ENCODE results near the gene RBFOX1. TPM values are rescaled to one million over a fixed set of nuclear protein-coding genes. Genes with fewer than 3 reads are reported as not detected.

The RBFOX1 gene
- total RNA-seq, 1 experiment from 2014 or later: not detected

- Histone ChIP-seq H3K4me3 (no peak overlapping the region), H3K27me3 (no peaks in the 10 kb centered on the region; the same call in 1 of the 2 replicates), H3K9me3 (no peaks in the 10 kb centered on the region), H3K36me3 (no peaks in the 10 kb centered on the region)
- DNase-seq: no peak
Measured at GRCh38 chr16:7422036-7422888, 89.6 kb downstream of the RBFOX1 start.

DNA sequence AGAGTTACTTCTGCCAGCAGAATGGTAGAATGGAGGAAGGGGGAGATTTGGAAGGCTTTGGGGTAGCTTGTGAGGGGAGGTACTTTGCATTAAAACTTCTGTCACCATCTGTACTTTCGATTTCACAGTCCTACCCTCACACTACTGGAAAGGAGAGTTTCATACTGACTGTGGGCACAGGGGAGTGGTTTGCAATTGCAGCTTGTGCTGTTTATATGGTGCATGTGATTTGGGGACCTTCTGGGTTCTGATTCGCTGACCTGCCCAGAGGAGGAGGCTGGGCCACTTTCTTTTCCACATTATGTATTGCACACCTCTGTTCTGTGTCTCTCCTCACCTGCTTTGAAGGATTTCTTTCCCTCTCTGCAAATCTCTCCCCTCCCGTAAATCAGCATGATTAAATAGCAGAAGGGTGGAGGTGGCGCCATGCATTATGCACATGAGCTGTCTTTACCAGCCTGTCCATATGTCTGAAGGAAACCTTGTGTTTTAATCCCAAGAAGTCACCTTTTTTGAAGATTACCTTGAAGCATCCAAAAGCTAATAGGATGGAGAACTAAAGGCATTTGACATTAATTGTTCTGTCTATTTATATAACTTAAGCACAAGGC, 90.9 kb downstream of the RBFOX1 start:
- Histone ChIP-seq H3K4me3 (no peak overlapping the region), H3K36me3 (no peaks in the 10 kb centered on the region), H3K9me3 (no peaks in the 10 kb centered on the region), H3K27me3 (no peaks in the 10 kb centered on the region; the same call in 1 of the 2 replicates)
- no peak for DNase-seq

- Histone ChIP-seq H3K9me3 (no peaks in the 10 kb centered on the region), H3K27me3 (no peaks in the 10 kb centered on the region; the same call in 1 of the 2 replicates), H3K4me3 (no peak overlapping the region), H3K36me3 (no peaks in the 10 kb centered on the region)
- no peak for DNase-seq
Measured at GRCh38 chr16:7426161-7426560, 93.5 kb downstream of the RBFOX1 start.

DNA sequence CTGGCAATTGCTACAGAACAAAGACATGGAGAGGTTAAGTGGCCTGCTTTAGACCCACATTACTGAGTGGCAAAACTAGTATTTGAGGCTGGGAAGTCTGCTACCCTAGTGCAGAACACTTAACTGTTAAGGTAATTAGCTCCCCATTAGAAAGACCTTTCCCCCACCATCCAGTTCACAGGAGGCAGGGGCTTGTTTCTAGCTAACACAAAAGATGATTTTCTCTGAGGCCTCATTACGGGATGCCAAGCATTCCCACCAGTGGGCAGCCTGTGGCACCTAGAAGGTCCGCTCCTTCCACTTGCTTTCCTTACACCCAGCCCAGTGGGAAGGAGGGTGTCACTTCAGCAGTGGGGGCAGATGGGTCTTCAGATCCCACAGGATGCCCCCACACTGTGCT, 99.1 kb downstream of the RBFOX1 start:
- H3K4me3 ChIP-seq: no peak overlapping the region
- H3K9me3 ChIP-seq: no peaks in the 10 kb centered on the region
- no peaks in the 10 kb centered on the region for H3K27me3 ChIP-seq
- H3K36me3 ChIP-seq: no peaks in the 10 kb centered on the region
- DNase-seq: no peak

- H3K9me3 ChIP-seq: no peaks in the 10 kb centered on the region
- no peaks in the 10 kb centered on the region for H3K36me3 ChIP-seq
- DNase-seq: no peak
- no peaks in the 10 kb centered on the region for H3K27me3 ChIP-seq
- H3K4me3 ChIP-seq: no peak overlapping the region
Measured at GRCh38 chr16:7436306-7436705, 103.7 kb downstream of the RBFOX1 start.

DNA sequence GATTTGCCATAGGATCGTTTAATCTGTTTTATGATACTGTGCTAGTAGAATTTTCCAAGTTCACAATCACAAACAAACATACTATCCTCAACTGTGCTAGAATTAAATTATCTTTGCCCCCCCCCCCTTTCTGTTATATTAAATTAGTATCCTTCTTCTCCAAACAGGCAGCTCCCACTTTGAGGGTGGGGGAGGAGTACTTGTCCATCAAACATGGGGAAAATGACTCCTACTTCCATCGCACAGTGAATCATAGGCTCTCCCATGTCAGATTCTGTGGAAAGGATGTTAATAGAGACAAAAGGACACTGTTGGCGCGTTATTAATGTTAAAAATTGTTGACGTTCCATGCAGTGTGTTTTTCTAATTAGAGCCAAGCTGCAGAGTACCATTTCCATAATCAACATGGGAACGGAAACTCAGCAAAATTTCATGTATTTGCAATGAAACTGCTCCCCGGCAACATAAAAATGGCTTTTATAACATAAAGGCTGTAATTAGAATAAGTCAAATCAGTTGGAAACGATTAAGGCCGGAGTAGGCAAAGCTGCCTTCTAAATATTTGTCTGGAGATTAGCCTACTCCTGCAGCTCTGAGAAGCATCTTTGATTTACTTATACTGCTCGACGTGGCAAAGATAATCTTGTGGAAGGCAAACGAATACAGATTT, 104.6 kb downstream of the RBFOX1 start:
- no peak overlapping the region for H3K4me3 ChIP-seq
- H3K36me3 ChIP-seq: no peaks in the 10 kb centered on the region
- DNase-seq: no peak
- H3K9me3 ChIP-seq: no peaks in the 10 kb centered on the region
- H3K27me3 ChIP-seq: no peaks in the 10 kb centered on the region

DNA sequence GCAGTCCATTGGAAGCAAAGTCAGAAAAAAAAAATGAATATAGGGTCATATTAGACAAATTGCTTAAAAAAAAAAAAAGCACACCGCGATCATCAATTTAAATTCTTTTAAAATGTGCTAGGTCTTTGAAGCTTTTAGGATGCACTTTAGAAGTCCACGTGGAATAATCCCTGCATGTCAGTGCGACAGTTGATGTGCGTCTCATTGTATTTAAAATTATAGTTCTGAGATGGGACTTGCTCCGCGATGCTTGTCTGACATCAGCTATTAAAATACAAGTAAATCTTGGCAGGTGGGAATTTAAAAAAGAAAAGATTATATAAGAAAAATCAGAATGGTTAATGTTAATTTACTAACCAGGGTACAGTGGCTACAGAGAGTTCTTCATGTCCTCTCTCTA, 105.2 kb downstream of the RBFOX1 start:
- Histone ChIP-seq H3K36me3 (no peaks in the 10 kb centered on the region), H3K4me3 (no peak overlapping the region), H3K9me3 (no peaks in the 10 kb centered on the region), H3K27me3 (no peaks in the 10 kb centered on the region)
- DNase-seq: no peak

DNA sequence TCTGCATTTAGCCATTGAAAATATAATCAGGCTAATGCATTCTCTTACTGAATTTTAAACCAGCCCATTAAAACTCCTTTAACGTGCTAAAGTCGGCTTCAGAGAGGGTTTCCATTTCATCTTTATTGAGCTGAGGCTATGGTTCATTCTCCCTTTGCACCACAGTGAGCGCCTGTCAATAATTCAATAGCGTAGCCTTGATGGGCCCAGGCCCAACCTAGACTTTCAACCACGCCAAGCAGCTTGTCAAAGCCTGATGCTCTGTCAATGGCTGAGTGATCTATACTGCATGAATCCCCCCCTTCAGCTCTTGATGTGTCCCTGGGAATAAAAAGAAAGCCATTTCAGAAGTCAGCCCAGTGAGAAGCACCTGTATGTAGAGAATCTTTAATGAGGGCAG, 106.0 kb downstream of the RBFOX1 start:
- no peaks in the 10 kb centered on the region for H3K36me3 ChIP-seq
- H3K27me3 ChIP-seq: no peaks in the 10 kb centered on the region
- no peak overlapping the region for H3K4me3 ChIP-seq
- DNase-seq: no peak
- no peaks in the 10 kb centered on the region for H3K9me3 ChIP-seq

- no peak for DNase-seq
Measured at GRCh38 chr16:7439518-7439917, 106.9 kb downstream of the RBFOX1 start.

GRCh38 chr16:7440886-7441400, 108.3 kb downstream of the RBFOX1 start:
- no peak for DNase-seq
- Histone ChIP-seq H3K4me3 (no peak overlapping the region), H3K9me3 (no peaks in the 10 kb centered on the region), H3K36me3 (no peaks in the 10 kb centered on the region), H3K27me3 (no peaks in the 10 kb centered on the region)

More at GRCh38 chr16:7439518-7439917, 106.9 kb downstream of the RBFOX1 start:
- Histone ChIP-seq H3K27me3 (no peaks in the 10 kb centered on the region), H3K9me3 (no peaks in the 10 kb centered on the region), H3K36me3 (no peaks in the 10 kb centered on the region), H3K4me3 (no peak overlapping the region)

GRCh38 chr16:7442050-7442449, 109.4 kb downstream of the RBFOX1 start:
- DNase-seq: no peak
- Histone ChIP-seq H3K4me3 (no peak overlapping the region), H3K36me3 (no peaks in the 10 kb centered on the region), H3K27me3 (no peaks in the 10 kb centered on the region), H3K9me3 (no peaks in the 10 kb centered on the region)

- DNase-seq: no peak
- Histone ChIP-seq H3K4me3 (no peak overlapping the region), H3K27me3 (no peaks in the 10 kb centered on the region), H3K9me3 (no peaks in the 10 kb centered on the region), H3K36me3 (no peaks in the 10 kb centered on the region)
Measured at GRCh38 chr16:7443142-7443541, 110.5 kb downstream of the RBFOX1 start.

DNA sequence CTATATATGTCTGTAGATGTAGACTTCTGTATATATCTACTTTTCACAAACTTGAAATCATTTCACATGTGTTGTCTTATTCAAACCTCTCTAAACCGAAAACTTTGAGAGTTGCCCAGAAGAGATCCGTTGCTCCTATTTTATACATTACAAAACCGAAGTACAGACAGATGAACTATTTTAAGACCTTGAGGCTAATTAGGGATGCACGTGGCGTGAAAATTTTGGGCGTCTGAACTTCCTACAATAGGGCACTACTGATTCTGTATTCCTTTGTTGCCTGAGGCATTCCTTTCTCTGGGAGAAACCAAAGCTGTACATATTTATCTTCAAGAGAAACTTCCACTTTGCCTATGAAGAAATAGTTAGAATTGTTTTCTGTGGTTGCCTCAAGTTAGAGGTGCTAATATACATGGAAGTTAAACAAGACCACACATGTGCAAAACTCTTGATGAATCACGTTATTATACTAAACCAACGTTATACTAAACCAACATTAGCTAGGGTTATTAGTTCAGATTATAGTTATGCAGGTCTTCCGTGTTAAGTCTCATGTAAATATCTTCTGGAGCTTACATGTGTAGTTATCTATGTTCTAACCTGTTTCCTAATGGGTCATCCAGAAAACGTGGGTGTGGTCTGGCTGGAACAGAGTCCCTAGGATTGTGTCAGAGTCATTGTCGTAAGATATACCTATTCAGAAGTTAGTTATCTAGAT, 111.2 kb downstream of the RBFOX1 start:
- no peaks in the 10 kb centered on the region for H3K36me3 ChIP-seq
- H3K4me3 ChIP-seq: no peak overlapping the region
- no peaks in the 10 kb centered on the region for H3K27me3 ChIP-seq
- no peak for DNase-seq
- H3K9me3 ChIP-seq: no peaks in the 10 kb centered on the region

GRCh38 chr16:7449306-7449705, 116.7 kb downstream of the RBFOX1 start:
- no peak for DNase-seq
- Histone ChIP-seq H3K36me3 (no peaks in the 10 kb centered on the region), H3K4me3 (no peak overlapping the region), H3K27me3 (no peaks in the 10 kb centered on the region), H3K9me3 (no peaks in the 10 kb centered on the region)

DNA sequence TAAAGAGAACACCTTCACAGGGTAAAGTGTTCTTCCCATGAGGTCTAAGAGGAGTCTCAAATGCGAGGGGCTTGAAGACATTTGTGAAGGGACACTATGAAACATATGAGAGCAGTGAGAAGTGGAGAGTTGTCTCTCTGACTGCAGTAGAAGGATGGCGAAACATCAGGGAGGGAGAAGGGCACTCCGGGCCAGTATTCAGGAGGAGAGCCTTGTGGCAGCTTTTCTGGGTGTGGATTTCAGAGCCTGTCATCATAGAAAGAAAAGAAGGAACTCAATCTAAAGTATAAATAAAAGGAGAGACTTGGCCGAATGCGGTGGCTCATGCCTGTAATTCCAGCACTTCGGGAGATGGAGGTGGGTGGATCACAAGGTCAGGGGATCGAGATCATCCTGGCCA, 117.2 kb downstream of the RBFOX1 start:
- Histone ChIP-seq H3K27me3 (no peaks in the 10 kb centered on the region), H3K36me3 (no peaks in the 10 kb centered on the region), H3K9me3 (no peaks in the 10 kb centered on the region), H3K4me3 (no peak overlapping the region)
- DNase-seq: no peak

DNA sequence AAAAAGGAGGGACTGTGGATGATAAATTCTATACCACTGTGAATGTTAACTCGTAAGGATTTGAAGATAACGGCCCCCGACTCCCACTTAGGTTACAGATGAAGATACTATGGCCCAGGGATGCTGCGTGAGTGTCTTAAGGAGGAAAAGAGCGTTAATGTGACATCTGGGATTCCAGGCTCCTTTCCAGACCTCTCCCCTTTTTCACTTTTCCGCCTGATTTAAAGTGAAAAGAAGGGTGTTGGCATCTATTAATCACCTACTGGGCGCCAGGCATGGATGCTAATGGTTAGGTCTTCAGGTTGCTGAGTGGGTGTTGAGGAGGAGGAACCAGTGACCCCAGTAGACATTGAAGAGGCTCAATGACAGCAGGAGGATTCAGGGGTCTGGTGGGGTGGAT, 117.8 kb downstream of the RBFOX1 start:
- Histone ChIP-seq H3K36me3 (no peaks in the 10 kb centered on the region), H3K4me3 (no peak overlapping the region), H3K9me3 (no peaks in the 10 kb centered on the region), H3K27me3 (no peaks in the 10 kb centered on the region)
- DNase-seq: no peak

- Histone ChIP-seq H3K36me3 (no peaks in the 10 kb centered on the region), H3K4me3 (no peak overlapping the region), H3K9me3 (no peaks in the 10 kb centered on the region), H3K27me3 (no peaks in the 10 kb centered on the region)
- DNase-seq: no peak
Measured at GRCh38 chr16:7452090-7452489, 119.4 kb downstream of the RBFOX1 start.
